ENCODE results near the gene CEP57L1. TPM values are rescaled to one million over a fixed set of nuclear protein-coding genes. Genes with fewer than 3 reads are reported as not detected.
A peak's percentile ranks its signal among the peaks of the same experiment; 100 is the strongest.

CEP57L1 gene
- total RNA-seq, 2 donors from 2014 or later = 10.2 to 13.1 TPM

- DNase-seq = peak; percentile 52
These were observed 22.2 kb downstream of the CEP57L1 start for GRCh38 chr6:109117346-109118035.

DNA sequence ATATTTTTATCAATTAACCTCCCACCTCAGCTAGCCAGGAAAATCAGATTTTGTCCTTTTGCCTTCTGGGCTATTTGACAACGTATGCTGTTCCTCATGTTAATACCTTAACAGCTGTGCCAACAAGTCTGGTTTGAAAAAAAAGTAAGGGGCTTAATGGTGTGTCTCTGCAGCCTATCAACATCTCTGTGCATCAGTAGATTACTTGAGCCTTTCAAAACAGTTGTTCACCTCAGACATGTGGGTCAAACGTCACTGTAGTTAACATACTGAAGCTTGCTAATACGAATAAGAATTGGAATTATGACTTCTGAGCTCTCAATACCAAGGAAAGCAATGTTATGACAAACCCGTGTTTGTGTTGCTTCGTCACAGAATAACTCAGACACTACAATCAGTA lies 23.0 kb downstream of the CEP57L1 start:
- DNase-seq = no peak
- no peaks in the 10 kb centered on the region for H3K4me1 ChIP-seq
- no peak overlapping the region for H3K27ac ChIP-seq
- intact Hi-C loops (cut with DNase I) = no loop called here
- no peak for TF ChIP-seq CTCF (IDR thresholded peaks at IDR 0.05)
- H3K36me3 ChIP-seq = no peaks in the 10 kb centered on the region
- no peaks in the 10 kb centered on the region for H3K9me3 ChIP-seq
- no peaks in the 10 kb centered on the region for H3K27me3 ChIP-seq
- H3K9ac ChIP-seq (ENCODE audit: low read depth in 2 of 2, low read length in 2 of 2) = no peak overlapping the region
- no peak overlapping the region for H3K4me3 ChIP-seq

More at GRCh38 chr6:109117346-109118035, 22.2 kb downstream of the CEP57L1 start:
- no peak overlapping the region for H3K27ac ChIP-seq
- H3K36me3 ChIP-seq = no peaks in the 10 kb centered on the region
- intact Hi-C loops (cut with DNase I) = no loop called here
- no peak overlapping the region for H3K4me3 ChIP-seq
- no peak for TF ChIP-seq CTCF (IDR thresholded peaks at IDR 0.05)
- no peaks in the 10 kb centered on the region for H3K4me1 ChIP-seq
- no peak overlapping the region for H3K9ac ChIP-seq (ENCODE audit: low read depth in 2 of 2, low read length in 2 of 2)
- no peaks in the 10 kb centered on the region for H3K9me3 ChIP-seq
- no peaks in the 10 kb centered on the region for H3K27me3 ChIP-seq

DNA sequence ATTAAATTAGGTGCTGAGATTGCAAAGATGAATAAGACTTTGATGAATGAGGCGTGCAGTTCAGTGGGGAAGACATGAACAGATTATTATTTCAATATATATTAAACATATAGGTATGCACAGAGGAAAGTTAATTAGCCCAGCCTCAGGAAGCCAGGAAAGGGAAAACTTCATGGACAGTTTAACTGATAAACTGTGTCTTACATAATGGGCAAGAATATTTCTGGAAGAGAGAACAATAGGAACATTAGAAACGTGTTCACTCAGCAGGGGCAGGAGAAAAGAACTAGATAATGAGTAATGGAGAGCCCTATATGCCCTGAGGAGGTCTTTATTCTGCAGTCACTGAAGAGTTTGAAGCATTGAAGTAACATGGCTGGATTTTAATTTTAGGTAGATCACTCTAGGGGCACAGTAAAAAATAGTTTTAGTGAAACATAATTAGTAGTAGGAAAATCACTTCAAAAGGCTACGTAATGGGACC lies 23.6 kb downstream of the CEP57L1 start:
- Histone ChIP-seq H3K9me3 (no peaks in the 10 kb centered on the region), H3K4me3 (no peak overlapping the region), H3K27me3 (no peaks in the 10 kb centered on the region), H3K9ac (ENCODE audit: low read depth in 2 of 2, low read length in 2 of 2) (no peak overlapping the region), H3K36me3 (no peaks in the 10 kb centered on the region), H3K27ac (no peak overlapping the region), H3K4me1 (no peaks in the 10 kb centered on the region)
- intact Hi-C loops (cut with DNase I) = no loop called here
- TF ChIP-seq CTCF (IDR thresholded peaks at IDR 0.05) = no peak
- no peak for DNase-seq

- Histone ChIP-seq H3K9me3 (no peaks in the 10 kb centered on the region), H3K4me3 (no peak overlapping the region), H3K9ac (ENCODE audit: low read depth in 2 of 2, low read length in 2 of 2) (no peak overlapping the region), H3K27ac (no peak overlapping the region), H3K27me3 (no peaks in the 10 kb centered on the region), H3K4me1 (no peaks in the 10 kb centered on the region), H3K36me3 (no peaks in the 10 kb centered on the region)
- no peak for TF ChIP-seq CTCF (IDR thresholded peaks at IDR 0.05)
- DNase-seq = no peak
- intact Hi-C loops (cut with DNase I) = no loop called here
These were observed 26.1 kb downstream of the CEP57L1 start for GRCh38 chr6:109121411-109121810.

- H3K4me1 ChIP-seq = no peaks in the 10 kb centered on the region
- TF ChIP-seq CTCF (IDR thresholded peaks at IDR 0.05) = no peak
- H3K9ac ChIP-seq (ENCODE audit: low read depth in 2 of 2, low read length in 2 of 2) = no peak overlapping the region
- no peak for DNase-seq
- no peaks in the 10 kb centered on the region for H3K36me3 ChIP-seq
- intact Hi-C loops (cut with DNase I) = no loop called here
- no peak overlapping the region for H3K4me3 ChIP-seq
- H3K27me3 ChIP-seq = no peaks in the 10 kb centered on the region
- no peak overlapping the region for H3K27ac ChIP-seq
- H3K9me3 ChIP-seq = no peaks in the 10 kb centered on the region
These were observed 28.9 kb downstream of the CEP57L1 start for GRCh38 chr6:109124219-109124618.

All from colonic mucosa (tissue), 4 donors.